ENCODE results near the gene SLC25A12.

The SLC25A12 gene

GRCh38 chr2:171923206-171923605 is 29.2 kb upstream of the SLC25A12 start:
- TF ChIP-seq CTCF (IDR thresholded peaks at IDR 0.05; ENCODE audit: extremely low read depth, missing control alignments), result no peak
- no peak for DNase-seq (ENCODE audit: low spot score)

DNA sequence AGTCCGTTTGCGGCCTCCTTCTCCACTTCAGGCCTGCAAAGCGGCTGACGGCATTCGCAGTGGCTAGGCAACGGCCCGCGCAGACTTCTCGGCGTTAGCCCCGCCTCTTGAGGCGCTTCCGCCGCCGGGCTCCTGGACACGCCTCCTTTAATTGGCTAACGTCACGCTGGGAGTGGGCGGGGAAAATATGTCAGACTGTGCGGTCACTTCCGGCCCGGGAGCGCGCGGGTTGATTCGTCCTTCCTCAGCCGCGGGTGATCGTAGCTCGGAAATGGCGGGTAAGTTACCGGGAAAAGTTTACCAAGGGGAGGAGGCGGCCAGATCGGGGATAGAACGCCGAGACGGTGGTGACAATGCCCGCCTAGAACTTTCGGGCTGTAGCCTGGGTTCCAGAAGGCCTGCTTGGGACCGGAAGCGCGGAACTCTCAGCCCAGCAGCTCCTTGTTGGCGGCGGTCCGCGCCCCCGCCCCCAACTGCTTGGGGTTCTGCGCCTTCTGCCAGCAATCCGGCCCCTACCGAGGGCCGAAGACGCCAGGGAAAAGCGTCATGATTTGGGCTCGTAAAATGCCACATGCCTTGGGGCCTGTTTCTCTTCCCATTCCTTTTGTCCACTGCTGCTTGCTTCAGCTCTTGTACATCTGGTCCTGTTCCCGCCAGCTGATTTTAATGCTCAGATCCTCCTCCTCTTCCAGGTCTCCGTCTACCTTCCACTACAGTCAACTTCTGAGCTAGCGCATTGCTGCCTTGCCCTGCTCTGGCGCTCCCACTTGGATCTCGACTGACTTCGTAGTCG is 28.4 kb upstream of the SLC25A12 start, which contains the start of gene HAT1:
TSS of gene HAT1 (plus strand) at position 232 of the 793 bp plus-strand sequence. CDS start at position 272, 40 bp downstream.
- no peak for TF ChIP-seq CTCF (IDR thresholded peaks at IDR 0.05; ENCODE audit: extremely low read depth, missing control alignments)
- DNase-seq (ENCODE audit: low spot score), result peak; percentile 93

GRCh38 chr2:171921970-171922229 is 27.9 kb upstream of the SLC25A12 start:
- no peak for DNase-seq (ENCODE audit: low spot score)
- TF ChIP-seq CTCF (IDR thresholded peaks at IDR 0.05; ENCODE audit: extremely low read depth, missing control alignments), result no peak

DNA sequence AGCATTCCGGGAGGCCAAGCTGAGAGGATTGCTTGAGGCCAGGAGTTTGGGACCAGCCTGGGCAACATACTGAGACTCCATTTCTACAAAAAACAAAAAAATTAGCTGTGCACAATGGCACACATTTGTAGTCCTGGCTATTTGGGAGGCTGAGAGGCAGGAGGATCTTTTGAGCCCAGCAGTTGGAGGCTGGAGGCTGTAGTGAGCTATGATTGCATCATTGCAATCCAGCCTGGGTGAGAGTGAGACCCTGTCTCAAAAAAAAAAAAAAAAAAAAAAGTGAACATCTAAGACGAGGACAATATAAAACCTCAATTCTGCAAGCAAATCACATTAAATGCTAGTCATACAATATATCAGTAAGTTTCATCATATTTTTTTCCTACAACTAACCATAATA is 25.4 kb upstream of the SLC25A12 start:
- no peak for TF ChIP-seq CTCF (IDR thresholded peaks at IDR 0.05; ENCODE audit: extremely low read depth, missing control alignments)
- DNase-seq (ENCODE audit: low spot score), result no peak

- DNase-seq (ENCODE audit: low spot score), result no peak
- no peak for TF ChIP-seq CTCF (IDR thresholded peaks at IDR 0.05; ENCODE audit: extremely low read depth, missing control alignments)
Measured at GRCh38 chr2:171913517-171913916, 19.5 kb upstream of the SLC25A12 start.

GRCh38 chr2:171910494-171910893 is 16.4 kb upstream of the SLC25A12 start:
- no peak for TF ChIP-seq CTCF (IDR thresholded peaks at IDR 0.05; ENCODE audit: extremely low read depth, missing control alignments)

GRCh38 chr2:171909266-171909665 is 15.2 kb upstream of the SLC25A12 start:
- TF ChIP-seq CTCF (IDR thresholded peaks at IDR 0.05; ENCODE audit: extremely low read depth, missing control alignments), result no peak
- DNase-seq (ENCODE audit: low spot score), result no peak

More at GRCh38 chr2:171910494-171910893, 16.4 kb upstream of the SLC25A12 start:
- DNase-seq (ENCODE audit: low spot score), result no peak
